A172 (cell line): ENCODE data around the gene PRKAR1B. TPM values are rescaled to one million over a fixed set of nuclear protein-coding genes. Genes with fewer than 3 reads are reported as not detected.

Experiments used
- DNase-seq: peaks from one replicate; pipeline ENCODE4 v3.0.0-alpha.2; 2015; ENCODE audit warnings: low spot score
- total RNA-seq: library from RNA; depleted of rRNA; stranded (reverse); fragments of >200 nt; shearing (Covaris generic); gene quantifications from 2 replicates; pipeline ENCODE4 v1.2.3, GENCODE V29; 2014

The PRKAR1B gene
- total RNA-seq, 1 experiment from 2014 or later: 31.3 TPM

DNA sequence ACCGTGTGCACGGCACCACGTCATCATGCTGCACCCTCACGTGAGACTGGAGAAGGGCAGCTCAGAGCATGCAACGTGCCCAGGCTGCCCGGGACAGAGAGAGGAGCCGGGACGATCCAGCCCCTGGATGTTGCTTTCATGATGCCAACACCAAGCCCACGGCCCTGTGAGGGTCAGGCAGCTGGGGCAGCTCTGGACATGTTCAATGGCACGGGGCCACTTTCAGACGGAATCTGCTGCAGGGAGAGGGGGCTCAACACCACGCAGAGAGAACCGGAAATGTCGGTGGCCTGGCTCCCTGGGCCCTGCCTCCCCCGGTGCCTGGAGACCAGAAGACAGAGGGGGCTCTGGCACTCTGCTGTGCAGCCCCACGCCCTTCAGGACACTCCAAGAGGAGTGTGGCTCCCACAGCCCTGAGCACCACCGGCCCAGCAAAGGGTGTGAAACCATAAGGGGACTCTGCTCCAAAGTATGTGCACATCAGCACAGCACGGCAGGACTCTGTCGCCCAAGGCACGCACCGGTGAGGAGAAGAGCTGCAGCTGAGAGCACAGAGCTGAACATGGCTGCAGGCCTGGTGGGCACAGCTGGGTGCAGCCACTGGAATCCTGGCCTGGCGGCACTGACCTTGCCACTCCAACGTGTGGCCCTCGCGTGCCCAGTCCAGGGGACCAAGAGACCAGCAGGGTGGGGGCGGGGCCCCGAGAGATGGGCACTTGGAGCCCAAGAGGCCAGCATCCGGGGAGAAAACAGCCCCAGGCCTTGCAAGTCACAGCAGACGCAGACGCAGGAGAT lies 137.1 kb downstream of the PRKAR1B start:
- DNase-seq: no peak

- DNase-seq: peak; percentile 30
These were observed 139.3 kb downstream of the PRKAR1B start for GRCh38 chr7:587767-588166.

DNA sequence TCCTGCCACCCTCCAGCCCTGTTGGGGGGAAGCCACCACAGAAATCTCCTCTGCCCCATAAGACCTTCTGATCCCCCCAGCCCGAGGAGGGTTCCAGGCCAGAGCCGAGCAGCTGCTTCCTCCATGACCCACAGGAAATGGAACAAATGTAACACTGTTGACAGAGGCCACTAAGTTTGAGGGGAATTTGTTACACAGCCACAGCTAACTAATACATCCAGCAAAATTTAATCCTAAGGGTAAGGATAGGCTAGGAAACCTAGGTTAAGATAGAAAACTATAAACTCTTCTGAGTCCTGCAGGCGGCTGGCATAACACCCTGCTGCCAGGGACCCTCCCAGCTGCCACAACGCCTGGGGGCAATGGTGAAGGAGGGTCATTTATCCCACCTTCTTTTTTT lies 140.6 kb downstream of the PRKAR1B start:
- no peak for DNase-seq

DNA sequence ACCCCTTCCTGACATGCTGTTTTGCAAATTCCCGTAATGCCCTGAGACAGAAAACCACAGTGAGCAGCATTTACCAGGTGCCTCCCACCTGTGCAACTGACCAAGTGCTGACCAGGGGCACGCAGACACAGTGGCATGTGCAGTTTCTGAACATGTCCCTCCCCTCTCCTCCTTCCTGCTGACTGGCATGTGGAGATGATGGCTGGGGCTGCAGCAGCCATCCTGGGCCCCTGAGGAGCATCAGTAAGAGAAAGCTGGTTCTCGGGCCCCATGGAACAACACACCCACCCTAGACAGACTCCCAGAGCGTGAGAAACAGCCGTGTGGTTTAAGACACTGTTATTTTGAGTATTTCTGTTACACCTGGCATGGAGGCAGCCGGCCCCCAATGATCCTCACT lies 141.2 kb downstream of the PRKAR1B start:
- no peak for DNase-seq

DNA sequence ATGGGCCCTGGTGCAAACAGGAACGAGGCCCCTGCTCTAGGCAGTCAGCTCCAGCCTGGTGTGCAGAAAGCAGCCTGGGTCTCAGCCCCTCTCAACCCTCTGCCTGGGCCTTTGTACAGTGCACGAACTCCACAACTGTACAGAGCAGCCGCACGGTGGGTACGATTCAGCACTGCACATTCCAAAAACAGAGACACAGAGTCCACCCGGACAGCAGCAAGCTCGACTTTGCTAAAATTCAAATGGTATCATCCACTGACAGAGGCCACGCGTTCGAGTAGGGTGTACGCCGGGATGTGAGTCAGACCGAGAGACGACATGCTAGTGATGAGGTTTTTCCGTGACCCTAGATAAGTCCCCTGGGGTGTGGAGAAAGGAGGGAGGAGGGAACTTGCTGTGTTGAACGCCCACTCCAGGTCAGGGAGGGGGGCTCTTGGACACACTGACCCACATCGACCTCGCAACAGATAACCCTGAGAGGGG lies 141.8 kb downstream of the PRKAR1B start:
- no peak for DNase-seq

DNA sequence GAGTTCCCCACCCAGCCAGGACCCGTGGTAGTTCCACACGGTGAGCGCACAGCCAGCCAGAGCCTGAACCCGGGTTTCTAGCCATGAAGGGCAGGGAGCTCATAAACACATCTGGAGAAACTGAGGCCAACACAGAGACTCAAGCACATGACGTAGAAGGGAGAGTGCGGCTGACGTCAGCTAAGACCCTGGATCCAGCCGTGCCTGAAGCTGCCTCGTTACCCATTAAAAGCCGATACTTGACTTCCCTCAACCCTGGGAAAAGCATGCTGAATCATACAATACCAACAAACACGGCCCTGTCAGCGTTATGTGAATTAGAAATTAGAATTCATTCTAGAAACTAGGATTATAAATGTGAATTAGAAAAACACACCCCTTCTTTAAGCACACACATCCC lies 142.3 kb downstream of the PRKAR1B start:
- no peak for DNase-seq

- DNase-seq: peak; percentile 63
These were observed 143.0 kb downstream of the PRKAR1B start for GRCh38 chr7:584122-584465.

DNA sequence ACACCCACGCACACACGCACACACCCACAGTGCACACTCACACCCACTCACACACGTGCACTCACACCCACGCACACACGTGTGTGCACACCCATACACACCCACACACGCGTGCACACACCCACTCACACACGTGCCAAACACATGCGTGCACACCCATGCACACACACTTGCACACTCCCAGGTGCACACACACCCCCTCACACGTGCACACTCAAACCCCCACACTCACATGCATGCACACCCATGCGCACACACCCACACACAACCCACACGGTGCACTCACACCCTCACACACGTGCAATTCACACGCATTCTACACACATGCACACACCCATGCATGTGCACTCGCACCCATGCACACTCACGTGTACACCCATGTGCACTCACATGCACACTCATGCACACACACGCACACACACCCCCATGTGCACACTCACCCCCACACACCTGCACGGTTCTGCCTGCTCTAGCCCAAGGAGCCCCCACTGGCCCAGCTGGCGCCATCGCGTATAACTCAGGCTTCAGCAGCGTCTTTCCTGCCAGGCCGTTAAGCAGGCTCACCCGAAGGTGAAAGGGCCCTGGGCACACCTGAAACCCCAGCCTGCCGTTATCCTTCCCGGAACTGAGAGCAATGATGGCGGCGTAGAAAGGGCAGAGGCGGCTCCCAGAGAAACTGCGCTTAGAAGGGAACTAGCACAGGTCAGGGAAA lies 143.5 kb downstream of the PRKAR1B start:
- no peak for DNase-seq

GRCh38 chr7:582931-583330 lies 144.2 kb downstream of the PRKAR1B start:
- DNase-seq: no peak

GRCh38 chr7:582081-582835 lies 144.8 kb downstream of the PRKAR1B start:
- DNase-seq: no peak

DNA sequence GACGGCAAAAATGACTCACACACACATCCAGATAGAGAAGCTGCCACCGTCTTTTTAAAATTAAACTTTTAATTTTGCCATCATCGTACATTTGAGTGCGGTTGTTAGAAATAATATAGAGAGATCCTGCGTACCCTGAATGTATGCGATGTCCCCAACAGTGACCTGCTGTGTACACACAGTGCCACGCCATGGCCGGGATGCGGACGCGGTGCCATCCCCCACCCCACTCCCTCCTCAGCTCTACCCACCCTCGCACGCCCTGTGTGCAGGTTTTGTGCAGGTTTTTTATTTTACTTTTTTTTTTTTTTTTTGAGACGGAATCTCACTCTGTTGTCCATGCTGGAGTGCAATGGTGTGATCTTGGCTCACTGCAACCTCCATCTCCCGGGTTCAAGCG lies 148.7 kb downstream of the PRKAR1B start:
- no peak for DNase-seq

- no peak for DNase-seq
These were observed 149.2 kb downstream of the PRKAR1B start for GRCh38 chr7:577741-578370.

GRCh38 chr7:577278-577665 lies 149.8 kb downstream of the PRKAR1B start:
- no peak for DNase-seq

- no peak for DNase-seq
These were observed 150.4 kb downstream of the PRKAR1B start for GRCh38 chr7:576524-577277.

DNA sequence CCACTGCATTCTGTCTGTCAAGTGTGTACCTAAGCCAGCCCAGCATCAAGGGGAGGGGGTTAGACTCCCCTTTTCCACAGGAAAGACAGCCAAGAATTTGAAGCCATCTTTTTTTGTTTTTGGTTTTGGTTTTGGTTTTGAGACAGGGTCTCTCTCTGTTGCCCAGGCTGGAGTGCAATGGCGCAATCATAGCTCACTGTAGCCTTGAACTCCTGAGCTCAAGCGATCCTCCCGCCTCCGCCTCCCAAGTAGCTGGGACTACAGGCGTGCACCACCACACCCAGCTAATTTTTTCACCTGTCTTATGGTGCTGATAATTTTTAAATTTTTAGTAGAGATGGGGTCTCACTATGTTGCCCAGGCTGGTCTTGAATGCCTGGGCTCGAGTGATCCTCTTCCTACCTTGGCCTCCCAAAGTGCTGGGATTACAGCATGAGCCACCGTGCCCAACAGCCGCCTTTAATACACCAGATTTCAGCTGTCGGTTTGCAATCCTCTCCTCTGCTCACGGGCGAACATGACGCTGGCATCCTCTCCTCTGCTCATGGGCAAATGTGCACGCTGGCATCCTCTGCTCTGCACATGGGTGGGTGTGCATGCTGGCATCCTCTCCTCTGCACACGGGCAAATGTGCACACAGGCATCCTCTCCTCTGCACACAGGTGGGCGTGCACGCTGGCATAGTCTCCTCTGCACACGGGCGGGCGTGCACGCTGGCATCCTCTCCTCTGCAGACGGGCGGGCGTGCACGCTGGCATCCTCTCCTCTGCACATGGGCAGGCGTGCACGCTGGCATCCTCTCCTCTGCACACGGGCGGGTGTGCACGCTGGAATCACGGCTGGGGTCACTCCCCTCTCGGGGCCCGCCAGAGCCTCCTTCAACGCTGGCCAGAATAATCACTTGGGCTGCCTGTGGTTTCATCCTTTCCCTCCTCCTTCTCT lies 151.4 kb downstream of the PRKAR1B start:
- DNase-seq: no peak

GRCh38 chr7:574661-575395 lies 152.3 kb downstream of the PRKAR1B start:
- DNase-seq: no peak

DNA sequence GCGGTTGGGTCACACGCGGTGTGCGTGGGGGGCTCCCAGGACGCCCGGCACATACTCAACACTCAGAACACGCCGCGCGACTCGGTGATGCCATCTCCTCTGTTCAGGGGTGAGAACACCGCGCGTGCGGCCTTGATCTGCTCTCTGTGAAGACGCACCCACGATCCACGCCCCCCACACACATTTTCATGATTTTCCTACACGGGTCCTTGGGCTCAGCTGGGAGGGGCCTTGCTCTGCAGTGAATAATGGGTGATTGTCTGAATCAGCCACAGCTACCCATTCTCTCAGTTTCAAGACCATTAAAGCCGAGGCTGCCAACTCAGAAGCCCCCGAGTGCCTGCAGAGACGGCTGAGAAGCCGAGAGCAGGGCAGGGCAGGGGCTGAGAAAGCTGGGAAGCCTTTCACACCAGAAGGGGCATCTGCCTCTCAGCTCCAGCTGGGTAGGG lies 153.1 kb downstream of the PRKAR1B start:
- DNase-seq: no peak

DNA sequence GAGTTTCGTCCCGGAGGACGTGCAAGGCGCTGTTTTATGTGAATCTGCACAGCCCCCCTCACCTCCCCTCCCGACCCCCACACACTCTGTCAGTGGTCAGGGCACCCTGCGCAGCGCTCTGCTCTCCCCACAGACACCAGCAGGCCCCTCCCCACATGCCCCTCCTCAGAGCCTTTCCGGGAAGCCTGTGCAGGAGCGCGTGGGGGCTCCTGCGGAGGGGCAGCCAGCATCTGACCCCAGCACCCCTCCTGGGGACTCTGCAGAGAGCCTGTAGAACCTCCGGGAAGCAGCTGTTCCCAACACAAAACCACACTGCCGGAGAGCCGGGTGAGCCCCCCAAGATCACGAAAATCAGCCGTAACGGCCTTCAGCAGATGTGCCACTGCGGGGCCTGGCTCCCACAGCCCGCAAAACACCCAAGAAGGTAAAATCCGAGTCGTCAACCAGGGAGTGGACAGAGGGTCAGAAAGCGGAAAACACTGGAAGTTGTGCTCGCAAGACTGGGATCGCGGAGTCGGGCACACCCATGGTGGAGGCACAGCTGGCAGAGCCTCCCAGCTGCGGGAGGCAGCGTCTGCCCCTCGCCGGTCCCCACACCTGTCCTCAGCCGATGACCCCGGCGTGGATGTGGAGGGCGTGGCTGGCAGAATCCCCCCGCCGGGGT lies 153.7 kb downstream of the PRKAR1B start:
- DNase-seq: no peak
